GF-D8 (cell line): ENCODE data around the gene SEZ6.
"Not testable (repeated sequence)": the region's sequence is repeated elsewhere in the genome, so short reads cannot be mapped to it uniquely, and the experiment has no call there.

Experiments used
- DNase-seq: peaks from one replicate; lab custom pipeline; 2025; lab: John Stamatoyannopoulos, UW

Gene SEZ6

DNA sequence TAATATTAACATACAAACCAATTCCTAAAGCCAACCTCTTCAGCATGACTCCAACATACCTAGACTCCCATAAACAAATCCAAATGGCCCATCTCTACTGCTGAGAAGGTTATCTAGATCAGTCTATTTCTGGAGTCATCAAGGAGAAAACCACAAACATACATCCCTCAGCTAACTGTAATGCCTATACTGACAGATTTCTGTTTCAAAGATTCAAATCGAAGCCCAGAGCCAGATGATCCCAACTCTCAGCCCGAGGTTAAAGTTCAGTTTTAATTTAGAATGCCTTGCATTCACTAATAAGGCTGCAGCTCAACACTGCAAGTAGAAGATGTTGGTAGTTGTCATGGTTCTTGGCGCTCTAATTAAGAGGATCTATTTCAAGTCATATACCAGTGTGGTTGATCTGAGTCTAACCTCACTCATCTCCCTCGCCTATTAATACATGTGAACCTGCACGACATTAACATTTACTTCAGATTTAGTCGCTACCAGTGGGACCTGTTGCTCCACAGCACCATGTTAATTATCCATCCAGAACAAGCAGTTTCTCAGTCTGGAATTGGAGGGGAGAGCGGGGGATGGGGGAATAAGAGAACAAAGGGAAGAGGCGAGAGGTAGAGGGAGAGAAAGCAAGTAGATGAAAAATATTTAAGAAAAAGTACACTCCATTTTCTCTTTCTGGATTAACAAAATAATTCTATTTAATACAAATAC is 69.9 kb downstream of the SEZ6 start:
- DNase-seq: no peak

GRCh38 chr17:28934508-28934907 is 71.3 kb downstream of the SEZ6 start:
- DNase-seq: not testable (repeated sequence)

- DNase-seq: no peak
Observed at GRCh38 chr17:28929787-28930186, 76.0 kb downstream of the SEZ6 start.

GRCh38 chr17:28928061-28928460 is 77.8 kb downstream of the SEZ6 start:
- DNase-seq: no peak

GRCh38 chr17:28926786-28927185 is 79.0 kb downstream of the SEZ6 start:
- no peak for DNase-seq

DNA sequence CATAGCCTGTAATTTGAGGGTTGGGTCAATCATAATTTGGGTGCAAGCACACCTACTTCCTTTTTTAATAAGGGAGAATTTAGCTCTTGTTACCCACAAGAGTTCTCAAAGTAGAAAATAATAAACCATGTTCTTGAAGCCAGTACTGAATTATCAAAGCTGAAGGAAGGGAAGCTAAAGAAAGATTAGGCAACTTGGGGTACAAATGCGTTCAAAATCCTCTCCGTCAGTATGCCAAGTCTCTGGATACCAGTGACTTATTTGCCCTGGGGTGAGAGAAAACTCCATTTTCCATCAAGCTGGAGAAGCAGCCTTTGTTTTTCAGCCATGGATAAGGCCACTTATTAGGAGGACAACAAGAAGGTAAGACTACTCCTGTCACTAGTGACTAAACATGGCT is 79.5 kb downstream of the SEZ6 start:
- no peak for DNase-seq

DNA sequence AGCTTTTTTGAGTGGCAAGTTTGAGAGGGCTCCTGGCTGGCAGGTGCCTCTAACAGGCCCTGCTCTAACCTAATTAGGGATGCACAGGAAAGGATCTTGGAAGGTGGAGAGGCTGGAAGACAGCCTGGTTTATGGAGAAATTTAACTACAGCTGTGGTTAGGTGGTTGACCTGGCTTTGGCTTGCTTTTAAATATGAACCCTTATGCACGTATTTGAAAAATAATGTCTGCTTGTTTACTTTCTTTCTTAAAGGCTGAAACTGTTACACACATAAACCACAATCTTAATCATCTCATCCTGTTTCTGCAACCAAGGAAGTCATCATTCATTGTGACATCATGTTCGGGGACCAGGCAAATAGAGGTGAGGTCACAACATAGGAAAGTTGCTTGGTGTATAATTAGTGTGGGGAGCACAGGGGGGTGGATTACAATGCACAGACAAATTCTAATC is 79.9 kb downstream of the SEZ6 start:
- peak; percentile 57 for DNase-seq

GRCh38 chr17:28920201-28920600 is 85.6 kb downstream of the SEZ6 start:
- DNase-seq: no peak

DNA sequence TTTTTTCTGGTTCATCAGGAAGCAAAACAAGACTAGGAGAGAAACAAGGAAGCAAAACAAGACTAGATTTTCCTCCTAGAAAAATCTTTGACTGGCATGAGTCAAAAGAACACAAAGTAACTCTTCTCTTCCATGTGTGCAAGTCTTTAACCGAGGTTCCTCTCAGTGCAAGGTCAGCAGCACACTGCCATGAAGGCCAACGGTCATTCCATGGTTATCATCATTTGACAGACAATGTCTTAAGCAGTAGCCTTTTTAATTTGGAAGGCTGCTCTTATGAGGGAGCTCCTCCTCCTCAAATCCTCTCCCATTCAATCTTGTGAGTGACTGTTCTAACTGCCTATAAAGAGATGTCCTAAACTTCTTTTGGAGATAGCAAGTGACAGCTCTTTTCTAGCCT is 87.5 kb downstream of the SEZ6 start:
- no peak for DNase-seq

- no peak for DNase-seq
Observed at GRCh38 chr17:28917465-28917864, 88.4 kb downstream of the SEZ6 start.

DNA sequence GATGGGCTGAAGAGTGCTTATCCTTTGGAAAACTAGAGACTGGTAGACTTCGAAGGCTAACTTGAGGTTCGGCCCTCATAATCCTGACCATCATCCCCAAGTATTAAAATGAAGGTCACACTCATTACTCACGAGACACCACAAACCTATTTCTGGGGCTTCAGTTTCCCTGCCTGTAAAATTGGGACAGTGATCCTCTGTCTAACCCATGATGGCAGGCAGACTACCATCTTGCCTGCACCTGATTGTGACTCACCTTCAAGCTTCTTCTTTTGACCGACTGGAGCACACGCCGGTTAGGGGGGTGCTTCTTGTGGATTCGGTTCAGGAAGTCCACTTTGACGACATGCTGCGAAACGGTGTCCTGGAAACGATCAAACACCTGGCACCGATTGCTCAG is 88.8 kb downstream of the SEZ6 start:
- no peak for DNase-seq

DNA sequence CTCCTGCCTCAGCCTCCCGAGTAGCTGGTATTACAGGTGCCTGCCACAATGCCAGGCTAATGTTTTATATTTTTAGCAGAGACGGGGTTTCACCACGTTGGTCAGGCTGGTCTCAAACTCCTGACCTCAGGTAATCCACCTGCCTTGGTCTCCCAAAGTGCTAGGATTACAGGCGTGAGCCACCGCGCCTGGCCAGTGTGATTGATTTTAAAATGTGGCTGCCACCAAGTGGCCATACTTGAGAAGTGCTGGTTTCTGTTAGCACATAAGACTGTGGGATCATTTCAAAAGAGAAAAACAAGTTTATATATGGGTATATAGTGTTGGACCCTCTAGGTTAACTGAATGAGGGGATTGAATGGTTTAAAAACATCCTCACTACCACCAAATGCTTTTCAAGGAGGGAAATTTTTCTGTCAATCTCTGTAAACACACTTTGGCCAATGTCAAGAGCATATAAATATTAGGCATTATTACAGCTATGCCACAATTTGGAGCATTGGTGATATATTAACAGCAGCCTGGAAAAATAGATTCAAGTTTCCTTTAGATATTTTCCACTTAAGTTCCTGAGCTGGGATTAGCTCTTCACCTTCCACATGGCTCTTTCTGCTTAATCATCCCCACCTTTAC is 89.4 kb downstream of the SEZ6 start:
- DNase-seq: no peak

DNA sequence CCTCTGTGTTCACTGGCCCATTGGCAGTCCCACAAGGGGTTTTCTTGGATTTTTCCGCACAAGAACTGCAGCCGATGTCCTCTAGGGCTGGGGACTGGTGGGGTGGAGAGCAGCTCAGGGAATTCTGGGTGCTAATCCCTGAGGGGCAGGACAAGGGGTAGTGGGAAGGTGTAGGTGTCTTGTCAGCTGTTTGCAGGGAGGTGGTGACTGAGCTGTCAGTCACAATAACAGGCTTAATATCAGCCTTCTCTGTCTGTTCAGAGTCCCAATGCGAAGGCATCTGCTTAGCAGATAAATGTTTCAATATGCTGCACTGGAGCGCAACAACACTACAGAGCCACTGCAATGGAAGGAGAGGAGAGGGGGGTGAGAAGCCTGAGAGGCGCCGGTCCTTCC is 92.9 kb downstream of the SEZ6 start:
- DNase-seq: no peak

GRCh38 chr17:28912281-28912937 is 93.4 kb downstream of the SEZ6 start:
- DNase-seq: no peak

- DNase-seq: no peak
Observed at GRCh38 chr17:28911411-28912045, 94.3 kb downstream of the SEZ6 start.

GRCh38 chr17:28910534-28910933 is 95.3 kb downstream of the SEZ6 start:
- no peak for DNase-seq

- DNase-seq: no peak
Observed at GRCh38 chr17:28908640-28909167, 97.1 kb downstream of the SEZ6 start.

- DNase-seq: no peak
Observed at GRCh38 chr17:28907709-28908475, 97.9 kb downstream of the SEZ6 start.

- no peak for DNase-seq
Observed at GRCh38 chr17:28906706-28907438, 99.0 kb downstream of the SEZ6 start.

DNA sequence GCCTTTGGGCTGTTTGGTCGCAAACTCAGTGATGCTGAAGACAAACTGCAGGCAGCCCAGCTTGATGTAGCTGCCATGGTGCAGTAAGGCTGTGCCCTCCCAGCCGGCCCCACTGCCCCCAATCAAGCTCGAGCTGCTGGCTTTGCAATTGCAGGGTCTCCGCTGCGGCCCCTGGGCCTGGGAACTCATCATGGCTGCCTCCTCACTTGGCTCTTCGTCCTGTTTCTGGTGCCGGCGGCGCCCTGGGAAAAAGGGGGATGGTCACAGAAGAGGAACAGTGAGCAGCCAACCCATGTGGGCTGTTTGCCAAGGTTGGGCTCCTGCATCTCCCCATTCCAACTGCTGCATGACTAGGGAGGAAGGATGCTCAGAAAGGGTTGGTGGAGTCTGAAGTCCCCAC is 99.6 kb downstream of the SEZ6 start:
- DNase-seq: no peak
